CD4-positive, alpha-beta T cell treated with Interleukin-12 subunit alpha and Interleukin-12 subunit beta, for 1 hour (primary cell): ENCODE measurements around the gene TMEM44.
A peak's percentile ranks its signal among the peaks of the same experiment; 100 is the strongest.
"Not testable (repeated sequence)": the region's sequence is repeated elsewhere in the genome, so short reads cannot be mapped to it uniquely, and the experiment has no call there.

ENCODE experiments used
- DNase-seq: peaks from one replicate; pipeline ENCODE4 v3.0.0-alpha.2; 2020

Gene TMEM44

DNA sequence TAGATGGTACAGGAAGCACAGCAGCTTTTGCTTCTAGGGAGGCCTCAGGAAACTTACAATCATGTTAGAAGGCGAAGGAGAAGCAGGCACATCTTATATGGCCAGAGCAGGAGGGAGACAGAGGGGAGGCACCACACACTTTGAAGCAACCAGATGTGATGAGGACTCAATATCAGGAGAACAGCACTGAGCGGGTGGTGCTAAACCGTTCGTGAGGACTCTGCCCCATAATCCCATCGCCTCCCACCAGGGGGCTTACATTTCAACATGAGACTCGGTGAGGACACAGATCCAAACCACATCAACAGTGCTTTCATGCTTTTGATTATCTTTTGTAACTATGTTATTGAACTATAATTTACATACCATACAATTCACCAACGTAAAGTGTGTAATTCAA lies 7.6 kb upstream of the TMEM44 start:
- DNase-seq = peak; percentile 35

DNA sequence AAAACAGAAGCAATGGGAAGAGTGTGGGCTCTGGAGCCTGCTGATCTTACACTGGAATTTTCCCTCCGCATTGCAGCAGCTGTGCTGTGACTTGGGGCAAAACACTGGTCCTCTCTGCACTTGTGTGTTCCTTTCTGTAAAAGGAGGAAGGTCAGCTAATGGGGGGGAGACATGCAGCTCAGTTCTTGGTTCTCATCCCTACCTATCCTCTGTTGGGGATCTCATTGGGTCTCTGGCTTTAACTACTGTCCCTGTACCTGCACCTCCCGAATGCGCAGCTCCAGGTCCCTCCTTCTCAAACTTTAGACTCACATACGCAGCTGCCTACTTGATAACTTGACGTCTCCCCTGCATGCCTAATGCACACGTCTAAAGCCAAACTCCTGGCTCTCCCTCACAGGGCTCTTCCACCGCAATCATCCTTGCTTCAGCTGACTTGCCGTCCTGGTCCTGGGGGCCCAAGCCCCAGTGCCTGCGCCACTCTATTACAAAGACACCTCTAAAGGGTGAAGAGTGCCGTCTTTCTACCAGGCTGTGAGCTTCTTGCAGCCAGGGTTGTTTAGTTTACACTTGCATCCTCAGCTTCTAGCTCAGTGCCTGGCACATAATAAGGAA lies 5.9 kb upstream of the TMEM44 start:
- no peak for DNase-seq

DNA sequence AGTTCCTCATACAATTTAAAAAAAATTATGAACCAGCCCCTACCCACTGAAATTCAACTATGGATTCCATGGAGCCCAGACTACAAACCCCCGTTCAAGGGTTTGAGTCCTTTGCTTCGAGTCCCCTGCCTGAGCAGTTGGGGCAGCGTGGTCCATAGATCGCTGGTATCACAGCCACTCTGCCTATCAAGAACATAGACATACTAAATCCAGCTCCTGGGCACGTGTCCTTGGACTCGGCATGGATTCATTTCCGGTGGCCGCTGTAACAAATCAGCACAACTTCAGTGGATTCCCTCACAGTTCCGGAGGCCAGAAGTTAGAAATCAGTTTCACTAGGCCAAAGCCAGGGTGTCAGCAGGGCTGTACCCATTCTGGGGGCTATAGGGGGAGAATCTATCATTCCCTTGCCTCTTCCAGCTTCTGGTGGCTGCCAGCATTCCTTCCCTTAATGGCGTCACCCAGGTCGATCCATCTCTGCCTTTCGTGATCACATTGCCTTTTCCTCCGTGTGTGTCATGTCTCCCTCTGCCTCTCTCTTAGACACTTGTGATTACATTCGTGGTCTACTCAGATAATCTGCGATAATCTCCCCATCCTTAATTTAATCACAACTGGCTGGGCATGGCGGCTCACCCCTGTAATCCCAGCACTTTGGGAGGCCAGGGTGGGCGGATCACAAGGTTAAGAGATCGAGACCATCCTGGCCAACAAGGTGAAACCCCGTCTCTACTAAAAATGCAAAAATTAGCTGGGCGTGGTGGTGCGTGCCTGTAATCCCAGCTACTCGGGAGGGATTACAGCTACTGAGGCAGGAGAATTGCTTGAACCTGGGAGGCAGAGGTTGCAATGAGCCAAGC lies 4.6 kb upstream of the TMEM44 start:
- DNase-seq = no peak

DNA sequence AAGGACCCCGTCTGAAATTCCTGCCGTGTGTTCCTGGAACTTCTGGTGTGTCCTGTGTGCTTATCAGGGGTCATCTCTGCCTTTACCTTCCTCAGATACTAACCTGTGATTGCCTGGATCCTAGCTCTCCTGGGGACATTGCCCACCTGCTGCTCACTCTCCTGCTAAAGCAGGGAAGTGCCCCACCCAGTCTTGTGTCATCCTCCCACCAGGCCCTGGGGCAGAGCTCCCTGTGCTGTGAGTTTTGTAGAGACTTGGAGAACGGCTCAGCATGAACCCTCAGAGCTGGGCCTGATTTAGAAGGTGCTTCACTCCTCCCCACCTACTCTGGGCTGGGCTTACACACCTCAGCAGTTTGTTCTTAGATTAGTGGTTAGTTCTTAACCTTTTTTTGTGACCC lies 3.8 kb upstream of the TMEM44 start:
- DNase-seq = no peak

DNA sequence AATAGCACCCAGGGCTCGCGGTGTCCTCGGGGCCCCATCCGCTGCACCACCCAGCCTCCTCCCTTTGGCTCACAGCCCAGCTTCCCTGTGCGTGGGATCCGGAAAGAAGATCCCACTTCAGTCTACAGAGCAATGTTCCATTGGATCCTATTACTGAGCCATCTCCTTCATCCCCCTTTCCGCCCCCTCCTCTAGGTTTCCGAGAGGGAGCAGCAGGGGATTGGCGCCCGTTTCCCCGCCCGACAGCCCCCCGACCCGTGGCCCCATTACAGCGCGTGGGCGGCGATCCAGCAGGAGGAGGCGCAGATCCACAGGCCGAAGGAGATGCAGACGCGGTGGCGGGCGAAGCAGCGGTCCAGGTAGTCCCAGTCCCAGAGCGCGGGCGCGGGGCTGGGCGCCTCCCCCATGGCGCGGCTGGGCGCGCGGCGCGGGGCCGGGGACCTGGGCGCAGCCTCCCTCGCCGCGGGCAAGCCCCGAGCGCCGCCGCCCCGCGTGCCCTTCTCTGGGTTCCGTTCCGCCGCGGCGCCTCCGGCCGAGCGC lies 340 bp downstream of the TMEM44 start:
- DNase-seq = no peak

DNA sequence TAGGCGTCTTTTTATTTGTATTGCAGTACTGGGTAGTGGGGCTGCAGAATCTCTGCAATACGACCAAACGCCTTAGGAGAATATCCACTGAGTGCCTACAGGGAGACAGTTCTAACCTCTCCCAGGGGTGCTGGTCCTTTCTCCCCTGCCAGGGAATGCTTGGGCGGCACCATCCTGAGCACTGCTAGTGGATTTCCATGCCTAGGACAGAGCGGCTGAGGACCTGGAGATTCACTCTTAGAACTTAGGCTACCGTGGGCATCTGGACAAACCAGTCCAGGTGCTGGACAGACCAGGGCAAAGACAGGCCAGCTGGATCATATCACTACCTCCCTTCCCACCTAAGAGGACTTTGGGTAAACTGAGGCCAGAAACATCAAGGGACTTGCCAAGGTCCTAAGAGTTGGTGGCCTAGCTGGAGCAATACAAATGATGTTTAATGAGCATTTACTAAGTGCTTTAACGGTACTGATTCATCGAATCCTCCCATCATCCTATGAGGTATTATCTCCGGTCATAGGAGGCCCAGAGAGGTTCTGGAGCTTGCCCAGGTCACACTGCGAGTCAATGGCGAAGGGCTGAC lies 902 bp downstream of the TMEM44 start:
- no peak for DNase-seq

DNA sequence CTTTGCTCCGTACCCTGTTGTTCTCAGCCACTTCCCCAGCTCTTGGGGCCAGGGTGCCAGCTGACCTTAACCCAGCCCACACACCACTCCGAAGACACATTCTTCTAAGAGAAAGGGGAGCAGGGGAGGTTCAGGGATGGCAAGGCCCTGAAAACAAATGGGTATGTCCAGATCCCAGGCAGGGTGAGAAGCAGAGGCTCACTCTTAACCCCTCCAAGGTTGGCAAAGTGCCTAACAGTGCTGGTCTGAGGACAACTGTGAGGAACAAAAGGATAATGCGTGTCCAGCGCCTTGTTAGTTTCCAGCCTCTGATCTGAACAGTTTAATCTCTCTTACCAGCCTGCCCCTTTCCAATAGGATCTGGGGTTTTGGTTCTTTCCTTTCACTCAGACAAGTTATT lies 1.5 kb downstream of the TMEM44 start:
- DNase-seq = no peak

DNA sequence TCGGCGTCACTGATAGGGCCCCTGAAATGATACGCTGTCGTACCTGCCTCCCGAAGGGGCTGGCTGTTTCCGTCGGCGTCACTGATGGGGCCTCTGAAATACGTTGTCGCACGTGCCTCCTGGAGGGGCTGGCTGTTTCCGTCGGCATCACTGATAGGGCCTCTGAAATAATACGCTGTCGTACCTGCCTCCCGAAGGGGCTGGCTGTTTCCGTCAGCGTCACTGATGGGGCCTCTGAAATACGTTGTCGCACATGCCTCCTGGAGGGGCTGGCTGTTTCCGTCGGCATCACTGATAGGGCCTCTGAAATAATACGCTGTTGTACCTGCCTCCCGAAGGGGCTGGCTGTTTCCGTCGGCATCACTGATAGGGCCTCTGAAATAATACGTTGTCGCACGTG lies 2.5 kb downstream of the TMEM44 start:
- not testable (repeated sequence) for DNase-seq

DNA sequence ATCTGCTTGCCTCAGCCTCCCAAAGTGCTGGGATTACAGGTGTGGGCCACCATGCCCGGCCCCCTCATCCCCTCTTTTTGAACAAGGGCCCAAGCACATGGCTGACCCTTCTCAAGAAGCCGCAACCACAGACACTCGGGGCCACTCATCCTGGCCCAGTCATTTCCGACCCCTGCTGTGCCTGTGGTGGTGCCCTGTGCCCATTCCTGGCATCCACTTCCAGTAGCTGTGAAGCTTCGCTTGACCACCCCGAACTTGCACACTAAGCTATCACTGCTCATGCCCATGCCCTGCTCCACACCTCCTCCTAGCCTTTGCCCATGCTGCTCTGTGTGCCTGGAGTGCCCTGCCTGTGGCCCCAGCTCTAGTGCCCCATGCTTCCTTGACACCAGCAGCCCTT lies 8.3 kb downstream of the TMEM44 start:
- no peak for DNase-seq

DNA sequence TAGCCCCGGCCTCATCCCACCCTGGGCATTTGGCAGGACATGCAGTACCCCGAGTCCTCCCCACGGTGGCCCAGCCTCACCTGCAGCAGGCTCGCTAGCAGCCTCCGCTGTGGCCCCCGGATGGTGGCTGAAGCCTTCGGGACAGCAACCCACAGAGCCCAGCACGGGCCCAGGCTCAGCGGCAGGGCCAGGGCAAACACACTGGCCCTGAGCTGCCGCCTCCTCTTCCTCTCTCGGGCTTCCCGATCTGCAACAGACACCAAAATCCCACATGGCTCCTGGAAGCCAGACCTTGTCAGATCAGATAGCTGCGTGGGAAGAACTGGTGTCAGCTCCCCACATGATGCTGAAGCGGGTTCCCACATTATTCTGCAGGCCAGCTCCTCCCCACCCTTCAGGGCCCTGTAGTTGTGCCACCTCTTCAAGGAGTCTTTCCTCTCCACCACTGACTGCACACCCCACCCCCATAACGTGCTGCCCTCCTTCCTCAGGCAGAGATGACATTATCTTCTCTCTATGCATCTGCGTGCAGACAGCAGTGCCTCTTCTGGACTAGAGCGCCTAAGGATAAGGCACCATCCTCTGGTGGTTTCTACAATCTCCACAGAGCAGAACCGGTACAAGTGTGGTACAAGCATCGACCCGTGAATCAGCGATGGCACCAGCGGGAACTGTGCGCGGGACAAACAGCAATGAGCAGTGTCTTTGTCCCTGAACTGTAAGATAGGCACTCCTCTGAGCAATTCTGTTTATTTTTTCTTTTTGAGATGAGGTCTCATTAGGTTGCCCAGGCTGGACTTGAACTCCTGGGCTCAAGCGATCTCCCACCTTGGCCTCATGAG lies 9.5 kb downstream of the TMEM44 start:
- DNase-seq = no peak

DNA sequence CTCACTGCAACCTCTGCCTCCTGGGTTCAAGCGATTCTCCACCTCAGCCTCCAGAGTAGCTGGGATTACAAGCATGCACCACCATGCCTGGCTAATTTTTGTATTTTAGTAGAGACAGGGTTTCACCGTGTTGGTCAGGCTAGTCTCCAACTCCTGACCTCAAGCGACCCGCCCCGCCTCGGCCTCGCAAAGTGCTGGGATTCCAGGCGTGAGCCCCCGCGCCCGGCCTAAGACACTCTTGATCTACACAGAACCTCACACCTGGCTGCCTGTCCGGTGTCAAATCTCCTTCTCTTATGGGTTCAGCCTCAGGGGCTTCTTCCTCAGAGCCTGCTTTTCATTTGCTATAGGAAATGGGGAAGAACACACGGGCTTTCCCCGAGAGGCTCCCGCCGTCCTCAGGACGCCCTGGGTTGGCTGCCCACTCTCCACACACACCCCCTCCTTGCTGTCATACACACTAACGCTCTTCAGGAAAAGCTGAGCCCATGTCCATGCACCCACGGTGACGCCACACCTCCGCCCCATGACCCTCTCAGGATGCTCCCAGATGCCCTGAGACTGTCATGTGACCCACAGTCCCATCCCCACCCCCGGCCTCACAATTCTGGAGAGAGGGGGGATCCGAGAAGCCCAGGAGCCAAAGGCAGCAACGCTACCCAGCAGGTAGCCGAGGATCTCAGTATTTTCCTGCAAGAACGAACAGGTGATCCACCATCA lies 10.4 kb downstream of the TMEM44 start:
- DNase-seq = no peak

DNA sequence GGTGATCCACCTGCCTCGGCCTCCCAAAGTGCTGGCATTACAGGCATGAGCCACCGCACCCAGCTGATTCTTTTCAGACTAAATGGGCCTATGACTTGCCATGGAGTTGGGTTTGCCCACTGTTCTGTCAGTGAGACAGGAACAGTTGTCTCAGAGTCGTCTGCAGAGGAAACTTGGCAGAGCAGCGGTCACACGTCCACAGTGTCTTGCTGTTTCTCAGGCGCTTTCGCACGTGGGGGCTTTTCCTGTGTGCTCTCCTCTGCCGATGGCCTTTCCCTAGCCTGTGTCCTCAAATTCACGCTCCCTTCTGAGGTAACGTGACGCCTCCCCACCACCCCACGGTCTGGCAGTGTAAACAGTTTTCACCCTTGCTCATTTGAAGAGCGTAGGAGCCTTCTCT lies 11.3 kb downstream of the TMEM44 start:
- no peak for DNase-seq

DNA sequence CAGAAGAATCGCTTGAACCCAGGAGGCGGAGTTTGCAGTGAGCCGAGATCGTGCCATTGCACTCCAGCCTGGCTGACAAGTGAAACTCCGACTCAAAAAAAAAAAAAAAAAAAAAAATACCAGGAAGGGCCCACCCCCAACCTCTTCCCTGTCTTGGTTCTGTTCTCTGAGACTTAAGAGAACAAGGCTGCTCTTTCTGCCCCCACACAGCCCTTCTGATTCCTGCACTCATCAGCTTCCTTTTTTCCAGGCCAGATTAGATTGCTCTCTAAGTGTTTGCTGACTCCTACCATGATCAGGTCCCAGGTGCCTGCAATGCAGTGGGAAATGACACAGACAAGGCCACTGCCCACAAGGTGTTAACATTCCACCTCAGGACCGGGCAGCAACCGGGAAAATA lies 13.0 kb downstream of the TMEM44 start:
- no peak for DNase-seq

DNA sequence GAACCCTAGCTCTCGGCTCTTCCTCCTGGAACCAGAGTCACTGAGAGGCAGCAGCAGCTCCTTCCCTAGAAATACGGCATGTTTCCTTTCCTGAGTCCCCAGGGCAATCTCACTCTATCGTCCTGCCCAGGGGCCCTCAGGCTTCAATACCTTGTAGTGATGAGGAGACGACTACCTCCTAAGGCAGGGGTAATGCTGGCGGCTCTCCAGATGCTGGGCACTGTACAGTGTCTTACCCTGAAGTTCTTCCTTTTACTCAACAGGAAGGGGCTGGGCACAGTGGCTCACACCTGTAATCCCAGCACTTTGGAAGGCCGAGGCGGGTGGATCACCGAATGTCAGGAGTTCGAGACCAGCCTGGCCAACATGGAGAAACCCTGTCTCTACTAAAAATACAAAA lies 13.5 kb downstream of the TMEM44 start:
- DNase-seq = no peak

DNA sequence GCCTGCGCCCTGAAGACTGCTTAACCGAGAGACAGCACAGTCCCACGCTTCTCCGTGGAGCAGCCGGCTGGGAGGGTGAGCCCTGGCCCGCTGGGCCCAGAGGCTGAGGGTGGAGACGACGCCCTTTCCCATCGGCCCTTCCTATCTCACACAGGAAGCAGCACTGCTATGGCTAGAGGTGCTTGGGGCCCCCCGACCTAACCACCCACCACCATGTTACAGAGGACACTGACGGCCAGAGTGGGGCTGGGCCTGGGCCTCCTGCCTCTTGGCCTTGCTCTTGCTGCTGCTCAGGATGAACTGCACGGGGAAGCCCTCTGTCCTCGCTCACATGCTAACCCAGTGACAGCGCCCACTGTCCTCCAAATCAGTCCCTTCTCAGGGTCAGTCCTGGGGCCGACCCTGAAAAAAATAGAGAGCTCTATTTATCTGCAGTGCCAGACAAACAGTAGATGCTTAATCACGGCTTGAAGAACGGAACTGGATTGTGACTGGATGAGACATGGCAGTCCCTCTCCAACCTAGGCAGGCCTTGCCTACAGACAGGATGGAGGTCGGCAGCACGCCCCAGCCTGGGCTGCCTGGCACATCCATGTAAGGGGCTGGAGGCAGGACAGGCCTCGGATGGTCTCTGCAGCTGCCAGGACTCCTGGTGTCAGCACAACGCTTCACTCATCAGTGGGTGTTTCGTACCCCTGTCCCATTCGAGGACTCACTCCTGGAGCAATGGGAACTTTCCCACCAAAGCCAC lies 14.2 kb downstream of the TMEM44 start:
- DNase-seq = no peak

DNA sequence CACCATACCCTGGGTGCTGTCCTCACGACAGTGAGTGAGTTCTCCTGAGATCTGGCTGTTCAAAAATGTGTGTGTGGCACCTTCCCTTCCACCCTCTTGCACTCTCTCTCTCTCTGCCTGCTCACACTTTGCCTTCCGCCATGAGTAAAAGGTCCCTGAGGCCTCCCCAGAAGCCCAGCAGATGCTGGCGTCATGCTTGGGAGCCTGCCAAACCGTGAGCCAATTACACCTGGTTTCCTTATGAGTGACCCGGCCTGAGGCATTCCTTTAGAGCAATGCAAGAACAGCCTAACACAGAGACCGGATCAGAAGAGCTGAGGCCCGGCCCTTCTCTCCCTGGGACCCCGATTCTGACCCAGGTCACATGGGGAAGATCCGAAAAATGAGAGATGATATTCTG lies 15.4 kb downstream of the TMEM44 start:
- no peak for DNase-seq

DNA sequence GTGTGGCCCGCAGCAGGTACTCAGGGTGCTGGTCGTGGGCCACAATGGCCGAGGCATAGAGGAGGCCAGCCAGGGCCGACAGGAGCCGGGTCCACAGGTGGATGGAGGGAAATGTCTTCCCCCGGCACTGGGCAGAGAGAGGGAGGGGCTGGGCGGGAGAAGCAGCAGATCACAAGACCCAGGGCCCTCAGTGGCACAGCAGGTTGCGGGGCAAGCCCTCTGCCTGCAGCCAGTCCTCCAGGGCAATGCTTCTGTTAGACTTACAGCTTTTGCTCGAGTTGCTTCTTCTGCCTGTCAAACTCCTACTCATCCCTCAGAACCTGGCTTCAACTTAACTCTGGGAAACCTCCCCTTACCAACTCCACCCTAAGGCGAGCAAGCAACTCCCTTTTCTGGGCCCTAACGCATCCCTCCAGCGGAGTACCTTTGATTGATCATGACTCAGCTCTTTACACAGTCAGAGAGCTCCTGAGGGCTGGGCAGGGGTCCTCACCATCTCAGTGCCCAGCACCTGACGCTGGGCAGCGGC lies 16.0 kb downstream of the TMEM44 start:
- DNase-seq = no peak

DNA sequence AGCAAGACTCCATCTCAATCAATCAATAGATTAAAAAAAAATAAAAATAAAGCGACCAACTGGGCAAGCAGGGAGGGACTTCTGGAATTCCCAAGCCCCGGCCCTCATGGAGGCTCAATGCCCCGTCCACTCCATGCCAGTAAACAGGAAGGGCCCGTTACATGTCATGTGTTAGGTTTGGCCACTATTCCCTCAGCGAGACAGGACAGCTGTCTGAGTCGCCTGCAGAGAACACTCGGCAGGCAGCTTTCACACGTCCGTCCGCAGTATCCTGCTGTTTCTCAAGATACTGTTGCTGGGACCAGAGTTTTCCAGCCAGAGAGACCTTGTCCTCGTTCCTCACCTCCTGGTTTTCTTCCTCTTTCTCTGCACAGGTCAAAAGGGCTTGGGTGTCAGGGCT lies 18.0 kb downstream of the TMEM44 start:
- DNase-seq = no peak

DNA sequence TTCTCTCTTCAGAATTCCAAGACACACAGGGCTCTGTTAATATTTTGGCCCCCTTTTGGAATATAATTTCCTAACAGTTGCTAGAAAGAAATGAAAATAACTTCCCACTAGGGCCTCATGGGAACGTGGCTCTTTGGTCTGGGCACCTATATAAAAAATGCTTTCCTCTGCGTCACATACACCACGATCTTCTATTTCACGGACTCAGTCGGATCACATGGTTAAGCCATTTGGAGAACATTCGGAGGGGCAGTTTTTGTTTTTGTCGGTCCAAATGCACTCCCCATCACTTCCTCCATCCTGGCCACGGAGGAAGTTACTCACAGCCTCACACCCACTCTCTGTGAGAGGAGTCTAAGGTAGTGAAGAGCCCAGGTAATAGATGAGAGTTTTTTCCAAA lies 21.0 kb downstream of the TMEM44 start:
- DNase-seq = no peak

DNA sequence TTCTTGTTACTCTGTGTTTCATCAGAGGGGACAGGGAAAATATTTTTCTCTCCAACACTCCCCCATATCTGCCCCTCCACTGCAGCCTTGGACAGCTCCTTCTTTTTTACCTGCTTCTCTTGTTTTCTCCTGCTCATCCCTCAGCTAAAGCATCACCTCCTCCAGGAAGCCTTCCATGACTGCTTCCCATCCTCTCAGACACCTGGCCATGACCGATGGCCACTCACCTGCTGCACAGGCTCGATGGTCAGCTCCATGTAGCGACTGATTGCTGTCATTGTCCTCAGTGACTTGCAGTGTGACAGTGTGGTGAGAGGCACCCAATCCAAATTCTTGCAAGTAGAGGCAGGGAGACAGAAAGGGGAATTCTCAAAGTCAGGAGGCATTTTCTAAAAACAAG lies 22.5 kb downstream of the TMEM44 start:
- DNase-seq = no peak

DNA sequence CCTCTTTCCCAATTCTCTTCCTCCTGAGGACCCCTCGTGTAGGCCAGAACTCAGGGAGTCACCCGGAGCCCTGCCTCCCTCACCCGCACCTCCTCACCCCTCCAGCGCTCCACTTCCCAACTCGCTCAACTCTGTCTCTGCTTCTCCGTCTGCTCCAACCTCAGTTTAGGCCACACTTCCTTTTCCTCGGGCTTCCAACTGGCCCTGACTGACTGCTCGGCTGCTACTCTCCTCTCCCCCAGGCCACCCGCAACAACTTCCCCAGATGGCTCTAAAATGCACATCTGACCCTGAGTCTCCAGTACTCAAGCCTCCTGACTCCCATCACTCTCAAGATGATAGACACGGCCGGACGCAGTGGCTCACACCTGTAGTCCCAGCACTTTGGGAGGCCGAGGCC lies 23.6 kb downstream of the TMEM44 start:
- no peak for DNase-seq
